HL-60/S4 (cell line): Measurements from ENCODE around the gene CCL16.
"Not testable (repeated sequence)": the region's sequence is repeated elsewhere in the genome, so short reads cannot be mapped to it uniquely, and the experiment has no call there.

Experiments used
- in situ Hi-C: fragments of 300-500 bp; cut with MboI; formaldehyde crosslinking; loops from 2 replicates; pipeline ENCODE4 v1.14.3; 2022; ENCODE audit warnings: low sequenced_read_pairs

The CCL16 gene

DNA sequence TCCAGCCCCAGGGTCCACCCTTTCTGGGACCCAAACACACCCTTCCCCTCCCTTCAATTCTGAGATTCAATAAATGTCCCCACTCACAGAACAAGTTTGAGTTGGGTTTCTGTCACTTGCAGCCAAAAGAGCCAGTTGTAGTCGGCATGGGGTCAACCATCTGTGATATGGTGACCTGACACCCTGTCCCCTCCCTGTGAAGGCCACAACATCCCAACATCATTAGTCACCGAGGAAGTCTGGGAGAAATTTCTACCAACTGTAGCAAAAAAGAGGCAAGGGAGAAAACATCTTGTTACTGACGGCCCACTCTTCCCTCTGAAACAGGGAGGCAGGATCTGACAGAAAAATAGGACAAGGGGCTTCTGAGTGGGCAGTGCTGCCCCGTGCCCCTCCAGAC lies 37.1 kb downstream of the CCL16 start:
- in situ Hi-C loops: no loop called here

DNA sequence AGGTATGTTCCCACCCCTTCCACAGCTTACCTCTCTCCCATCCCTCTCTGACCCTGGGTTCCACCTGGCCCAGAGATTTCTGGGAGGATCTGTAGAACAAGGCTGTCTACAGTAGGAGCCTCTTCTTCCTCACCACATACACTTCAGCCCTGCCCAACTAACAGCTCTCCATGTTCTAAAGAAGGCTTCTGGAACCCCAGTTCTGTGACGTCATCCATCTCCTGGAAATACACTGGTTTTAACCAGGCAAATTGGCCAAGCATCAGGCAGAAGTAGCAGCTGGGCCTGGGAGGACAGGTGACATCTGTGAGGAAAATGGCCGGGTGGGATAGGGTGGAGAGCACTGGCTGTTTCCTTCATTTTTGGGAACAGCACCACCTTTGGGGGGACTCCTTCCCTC lies 37.8 kb downstream of the CCL16 start, which contains the start of gene LYZL6:
Gene LYZL6, minus strand, starts transcription at position 177 of the 400 bp plus-strand sequence. CDS start 4,357 bp downstream, outside the sequence.
- in situ Hi-C loops: no loop called here

DNA sequence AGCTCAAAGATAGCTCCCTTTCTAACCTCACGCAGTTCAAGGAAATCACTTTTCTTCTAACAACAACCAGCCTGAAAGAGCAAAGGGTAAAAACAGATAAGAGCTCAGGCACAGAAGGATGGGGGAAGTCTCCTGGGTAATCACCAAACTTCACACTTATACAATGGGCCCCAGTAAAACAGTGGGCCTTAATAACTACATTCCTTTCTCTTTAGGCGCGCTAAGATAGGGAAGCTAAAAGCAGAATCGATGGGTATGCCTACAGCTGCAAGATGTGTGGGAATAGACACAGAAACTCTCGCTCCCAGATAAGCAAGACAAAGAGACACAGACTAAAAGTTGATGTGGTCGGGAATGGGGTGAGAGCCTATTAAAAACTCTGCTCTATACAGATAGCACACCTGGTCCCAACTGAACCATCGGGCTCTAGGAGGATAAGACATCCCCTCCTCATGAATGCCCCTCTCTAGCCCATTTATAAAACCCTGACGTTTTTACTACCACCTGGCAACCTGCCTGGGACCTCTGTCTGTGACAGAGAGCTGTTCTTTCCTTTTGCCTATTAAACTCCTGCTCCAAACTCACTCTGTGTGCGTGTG lies 38.6 kb downstream of the CCL16 start:
- in situ Hi-C loops: no loop called here

- in situ Hi-C loops: not testable (repeated sequence)
Observed at GRCh38 chr17:35938492-35938891, 42.8 kb downstream of the CCL16 start.

DNA sequence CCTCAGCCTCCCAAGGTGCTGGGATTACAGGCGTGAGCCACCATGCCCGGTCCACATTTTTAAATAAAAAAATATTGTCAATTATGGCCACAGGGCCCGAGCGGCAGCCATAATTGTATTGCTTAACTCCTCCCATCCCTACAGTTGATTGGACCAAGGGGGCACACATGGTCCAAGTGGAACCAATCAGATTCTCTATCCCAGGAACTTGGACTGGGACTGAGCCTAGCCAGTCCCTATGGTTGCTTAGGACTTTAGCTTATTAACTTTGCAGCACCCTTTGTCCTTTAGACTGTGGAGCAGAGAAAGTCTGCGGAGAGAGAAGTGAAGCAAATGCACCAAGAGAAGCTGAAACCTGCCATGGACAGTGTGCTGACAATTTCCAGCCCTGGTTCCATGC lies 45.2 kb downstream of the CCL16 start:
- in situ Hi-C loops: no loop called here

GRCh38 chr17:35934760-35935159 lies 46.5 kb downstream of the CCL16 start:
- in situ Hi-C loops: no loop called here

GRCh38 chr17:35932586-35932985 lies 48.7 kb downstream of the CCL16 start:
- in situ Hi-C loops: no loop called here

GRCh38 chr17:35931794-35932425 lies 49.4 kb downstream of the CCL16 start:
- in situ Hi-C loops: no loop called here

DNA sequence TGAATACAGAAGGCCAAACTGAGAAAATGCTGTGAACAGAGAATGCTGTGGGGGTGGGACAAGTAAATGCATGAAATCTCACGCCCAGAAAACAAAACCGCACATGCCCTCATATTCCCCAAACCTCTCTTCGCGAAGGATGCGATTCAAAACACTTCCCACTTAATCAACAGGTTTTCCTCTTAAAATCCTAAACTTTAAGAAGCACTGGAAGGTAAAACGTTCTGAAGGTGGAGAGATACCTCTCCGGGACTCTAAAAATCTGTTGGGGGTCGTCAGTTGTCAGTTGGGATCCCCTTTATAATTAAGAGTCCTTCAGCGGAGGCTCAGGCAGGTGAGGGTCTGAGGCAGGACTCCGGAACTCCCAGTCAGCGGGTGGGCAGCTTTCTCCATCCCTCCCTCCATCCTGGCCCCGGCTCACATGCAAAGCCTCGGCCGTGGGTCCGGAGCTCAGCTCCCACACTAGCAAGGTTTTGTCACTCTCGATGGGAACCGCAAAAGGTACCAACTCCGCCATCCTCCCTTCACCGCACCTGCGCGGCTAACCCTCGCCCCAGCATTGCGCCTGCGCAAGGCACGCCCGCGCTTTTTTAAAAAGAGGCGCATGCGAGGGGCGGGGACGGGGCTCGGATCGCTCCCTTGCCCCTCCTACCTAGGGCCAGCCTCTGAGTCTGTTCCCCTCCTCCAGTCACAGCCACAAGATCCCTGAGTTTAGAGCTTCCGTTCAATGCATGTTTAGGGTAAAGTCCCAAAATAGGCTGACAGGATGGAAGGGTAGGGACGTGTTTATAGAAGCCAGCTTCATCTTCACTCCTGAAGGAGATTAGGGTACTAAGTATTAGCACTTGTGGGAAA lies 50.9 kb downstream of the CCL16 start, which contains the start of gene RDM1:
Gene RDM1, minus strand, starts transcription at position 563 of the 855 bp plus-strand sequence. Its CDS starts 46 bp downstream, at position 517.
- in situ Hi-C loops: no loop called here

DNA sequence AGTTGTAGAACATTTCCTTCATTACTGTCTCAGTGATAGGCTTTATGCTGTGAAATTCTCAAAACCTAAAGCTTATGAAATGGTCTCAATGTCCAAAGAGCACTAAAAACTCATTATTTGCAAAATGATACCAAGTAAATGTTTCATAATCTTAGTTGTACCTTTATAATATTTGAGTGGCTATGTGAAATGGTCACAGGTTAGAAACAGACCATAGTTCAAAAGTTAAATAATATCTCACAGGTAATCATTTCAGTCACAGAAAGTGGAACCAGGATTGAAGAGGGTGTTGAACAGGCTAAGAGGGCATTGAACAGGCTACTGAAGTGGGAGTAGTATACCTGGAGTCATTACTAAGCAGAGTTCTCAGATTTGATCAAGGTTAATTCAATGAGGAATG lies 53.6 kb downstream of the CCL16 start:
- in situ Hi-C loops: no loop called here
